Motor neuron (in vitro differentiated cells): ENCODE data around the gene LCE2A. TPM values are rescaled to one million over a fixed set of nuclear protein-coding genes. Genes with fewer than 3 reads are reported as not detected.

Experiments used
- ATAC-seq, 8 experiments: fragments of 200-7000 bp; cut with Tn5 transposase; replicated peaks in 6 of 8; 2 replicates each; pipeline ENCODE4 v1.8.0; 2021; ENCODE audit warnings: mild to moderate bottlenecking in 8 of 8, moderate library complexity in 8 of 8
- H3K27ac ChIP-seq, 2 donors: fragments of 250-450 bp; sonication (Bioruptor Pico); 2 replicates each; pipeline ENCODE4 v1.9.0; 2021; ENCODE audit warnings: antibody characterized with exemption in 2 of 2, mild to moderate bottlenecking in 2 of 2, moderate library complexity in 1 of 2
- H3K4me1 ChIP-seq, 2 donors: fragments of 250-450 bp; sonication (Bioruptor Pico); replicated peaks in 1 of 2; 2 replicates each; pipeline ENCODE4 v1.6.1; 2021; ENCODE audit warnings: antibody characterized with exemption in 2 of 2, mild to moderate bottlenecking in 2 of 2, moderate library complexity in 1 of 2
- H3K4me3 ChIP-seq, 5 donors: fragments of 250-450 bp; sonication (Bioruptor Pico); 2 replicates each; pipeline ENCODE4 v1.9.0; 2021; ENCODE audit warnings: antibody characterized with exemption in 5 of 5, mild to moderate bottlenecking in 5 of 5, moderate library complexity in 4 of 5
- WGBS, 10 experiments: fragments of 450-650 bp; shearing (Covaris generic); methylation state at CpG; one replicate each; pipeline ENCODE4 v1.0.0; 2022; 5-methylcytosine and 5-hydroxymethylcytosine counted together
- in situ Hi-C, 9 experiments: fragments of 400-800 bp; cut with MboI; loops; one replicate each; pipeline ENCODE4 v1.15.0; 2021; ENCODE audit warnings: low sequenced_read_pairs in 9 of 9, low pct_unique_long_range_greater_than_20kb in 2 of 9; ENCODE audit not compliant: unreplicated experiment in 9 of 9
- total RNA-seq, 8 experiments: library from RNA; unstranded; fragments of 300-600 nt; gene quantifications; 2 replicates each; pipeline versions ENCODE4 v1.2.3 to v1.2.4, GENCODE V29; 2022

The LCE2A gene
- total RNA-seq, 8 experiments from 2014 or later = 0.62 TPM; not detected in 7

DNA sequence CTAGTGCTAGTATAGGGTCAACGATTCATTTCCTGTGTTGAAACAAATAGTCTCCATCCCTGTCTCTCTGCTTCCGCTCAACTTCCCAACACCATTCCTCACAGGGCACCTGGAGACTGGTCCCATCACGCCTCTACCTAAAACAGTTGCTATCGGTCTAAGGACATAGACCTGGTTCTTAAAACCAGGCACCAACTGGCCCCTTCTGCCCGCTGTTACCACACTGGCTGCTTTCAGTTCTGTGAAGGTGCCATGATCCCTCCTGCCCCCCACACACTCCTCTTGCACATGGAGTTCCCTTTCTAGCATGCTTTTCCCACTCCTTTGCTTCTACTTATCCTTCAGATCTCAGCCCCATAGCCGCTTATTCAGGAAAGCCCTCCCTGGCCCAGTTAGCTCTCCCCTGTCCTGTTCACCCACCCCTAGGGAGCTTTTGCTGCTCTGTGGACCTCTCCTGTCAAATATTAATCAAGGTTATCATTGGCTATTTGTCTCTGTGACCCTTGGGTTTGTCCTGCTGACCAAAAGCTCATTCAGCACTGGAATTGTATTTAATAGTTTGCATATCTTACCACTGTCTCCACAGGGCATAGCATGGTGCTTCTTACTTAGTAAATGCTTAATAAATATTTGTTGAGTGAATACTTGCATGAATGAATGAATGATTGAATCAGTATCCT is 47.8 kb downstream of the LCE2A start:
- WGBS, 10 experiments = 60 to 100% (median 72%) methylated on average over 1 to 6 of the region's 6 CpGs; no CpG with 5 or more reads in 3 of the 10 experiments
- in situ Hi-C loops = no loop called here
- Histone ChIP-seq H3K27ac (no peak overlapping the region), H3K4me3 (no peak overlapping the region), H3K4me1 (no peaks in the 10 kb centered on the region)
- ATAC-seq = no peak

GRCh38 chr1:152747831-152748230 is 49.7 kb downstream of the LCE2A start:
- no peak overlapping the region for H3K27ac ChIP-seq
- no peak for ATAC-seq
- no peaks in the 10 kb centered on the region for H3K4me1 ChIP-seq
- in situ Hi-C loops = no loop called here
- H3K4me3 ChIP-seq = no peak overlapping the region
- WGBS, 10 experiments = 0 to 71% (median 11%) methylated on average over 1 of the region's 1 CpG

Other genes with a start within 250 kb of the LCE2A start
- 1 to 10 TPM in 1 of 8 experiments, under 1 TPM in 2, not detected in 5; 0.25 to 1.1 (median 0.66) TPM for gene LCE5A, start 187.5 kb upstream of the LCE2A start, total RNA-seq
- not detected for gene CRCT1, start 183.9 kb upstream of the LCE2A start, total RNA-seq
- gene LCE3E, start 131.6 kb upstream of the LCE2A start, total RNA-seq = under 1 TPM in 1 of 8 experiments, not detected in 7; 0.81 TPM
- gene LCE3D, start 117.8 kb upstream of the LCE2A start, total RNA-seq = not detected
- gene LCE3C, start 98.1 kb upstream of the LCE2A start, total RNA-seq = 1 to 10 TPM in 1 of 8 experiments, not detected in 7; 1.3 TPM
- gene LCE3B, start 84.5 kb upstream of the LCE2A start, total RNA-seq = not detected
- gene LCE3A, start 75.2 kb upstream of the LCE2A start, total RNA-seq = not detected
- gene LCE2D, start 35.0 kb upstream of the LCE2A start, total RNA-seq = not detected
- gene LCE2C, start 23.1 kb upstream of the LCE2A start, total RNA-seq = 1 to 10 TPM in 1 of 8 experiments, not detected in 7; 1.4 TPM
- not detected for gene LCE2B, start 12.2 kb upstream of the LCE2A start, total RNA-seq
- not detected for gene LCE4A, start 9.8 kb downstream of the LCE2A start, total RNA-seq
- gene KPRP, start 59.7 kb downstream of the LCE2A start, total RNA-seq = 1 to 10 TPM in 1 of 8 experiments, under 1 TPM in 5, not detected in 2; 0.20 to 1.8 (median 0.37) TPM
- gene LCE1F, start 76.8 kb downstream of the LCE2A start, total RNA-seq = not detected
- under 1 TPM in 3 of 8 experiments, not detected in 5; 0.23 to 0.95 (median 0.51) TPM for gene LCE1E, start 87.9 kb downstream of the LCE2A start, total RNA-seq
- gene LCE1D, start 98.4 kb downstream of the LCE2A start, total RNA-seq = not detected
- gene LCE1C, start 108.3 kb downstream of the LCE2A start, total RNA-seq = 1 to 10 TPM in 1 of 8 experiments, under 1 TPM in 1, not detected in 6; 0.76 to 1.0 TPM
- under 1 TPM in 3 of 8 experiments, not detected in 5; 0.24 to 0.66 (median 0.25) TPM for gene LCE1B, start 113.6 kb downstream of the LCE2A start, total RNA-seq
- gene LCE1A, start 129.1 kb downstream of the LCE2A start, total RNA-seq = not detected
- gene LCE6A, start 144.5 kb downstream of the LCE2A start, total RNA-seq = 1 to 10 TPM in 1 of 8 experiments, under 1 TPM in 1, not detected in 6; 0.87 to 1.7 TPM
- 1 to 10 TPM in 1 of 8 experiments, not detected in 7; 2.4 TPM for gene LCE7A, start 161.7 kb downstream of the LCE2A start, total RNA-seq
- gene SMCP, start 180.0 kb downstream of the LCE2A start, total RNA-seq = not detected
- gene IVL, start 210.2 kb downstream of the LCE2A start, total RNA-seq = under 1 TPM in 5 of 8 experiments, not detected in 3; 0.13 to 0.90 (median 0.17) TPM
- gene SPRR5, start 248.9 kb downstream of the LCE2A start, total RNA-seq = not detected